ENCODE results near the gene TTC17. TPM values are rescaled to one million over a fixed set of nuclear protein-coding genes. Genes with fewer than 3 reads are reported as not detected.

Gene TTC17
- total RNA-seq, 1 donor from 2014 or later: 79.8 TPM

DNA sequence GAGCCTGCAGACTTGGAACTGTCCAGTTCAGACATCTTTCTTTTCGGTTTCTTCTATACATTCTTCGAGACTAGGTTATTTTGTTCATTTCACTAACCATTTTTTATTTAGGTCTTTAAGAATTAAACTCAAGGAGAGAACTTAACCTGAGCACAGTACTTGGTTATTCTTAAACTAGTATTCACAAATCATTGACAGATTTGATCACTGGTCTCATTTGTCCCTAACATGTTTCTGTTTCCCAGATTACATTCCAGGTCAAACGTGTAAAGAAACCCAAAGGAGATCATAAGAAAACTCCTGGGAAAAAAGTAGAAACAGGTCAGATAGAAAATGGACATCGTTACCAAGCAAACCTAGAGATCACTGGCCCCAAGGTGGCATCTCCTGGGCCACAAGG lies 85.1 kb downstream of the TTC17 start:
- Mint-ChIP-seq H3K27ac (ENCODE audit: unreplicated experiment) (no peak overlapping the region), H3K36me3 (ENCODE audit: low read depth, unreplicated experiment) (peaks cover 38% of the 10 kb centered on the region), H3K27me3 (ENCODE audit: unreplicated experiment) (peaks cover under 1% of the 10 kb centered on the region), H3K4me1 (ENCODE audit: unreplicated experiment) (peaks cover 4% of the 10 kb centered on the region), H3K4me3 (ENCODE audit: unreplicated experiment) (no peak overlapping the region), H3K9me3 (ENCODE audit: unreplicated experiment) (no peaks in the 10 kb centered on the region)
- TF ChIP-seq, protein P1, sequence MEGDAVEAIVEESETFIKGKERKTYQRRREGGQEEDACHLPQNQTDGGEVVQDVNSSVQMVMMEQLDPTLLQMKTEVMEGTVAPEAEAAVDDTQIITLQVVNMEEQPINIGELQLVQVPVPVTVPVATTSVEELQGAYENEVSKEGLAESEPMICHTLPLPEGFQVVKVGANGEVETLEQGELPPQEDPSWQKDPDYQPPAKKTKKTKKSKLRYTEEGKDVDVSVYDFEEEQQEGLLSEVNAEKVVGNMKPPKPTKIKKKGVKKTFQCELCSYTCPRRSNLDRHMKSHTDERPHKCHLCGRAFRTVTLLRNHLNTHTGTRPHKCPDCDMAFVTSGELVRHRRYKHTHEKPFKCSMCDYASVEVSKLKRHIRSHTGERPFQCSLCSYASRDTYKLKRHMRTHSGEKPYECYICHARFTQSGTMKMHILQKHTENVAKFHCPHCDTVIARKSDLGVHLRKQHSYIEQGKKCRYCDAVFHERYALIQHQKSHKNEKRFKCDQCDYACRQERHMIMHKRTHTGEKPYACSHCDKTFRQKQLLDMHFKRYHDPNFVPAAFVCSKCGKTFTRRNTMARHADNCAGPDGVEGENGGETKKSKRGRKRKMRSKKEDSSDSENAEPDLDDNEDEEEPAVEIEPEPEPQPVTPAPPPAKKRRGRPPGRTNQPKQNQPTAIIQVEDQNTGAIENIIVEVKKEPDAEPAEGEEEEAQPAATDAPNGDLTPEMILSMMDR (IDR thresholded peaks at IDR 0.05; ENCODE audit: unreplicated experiment): no peak
- no peak for DNase-seq (ENCODE audit: low spot score)

DNA sequence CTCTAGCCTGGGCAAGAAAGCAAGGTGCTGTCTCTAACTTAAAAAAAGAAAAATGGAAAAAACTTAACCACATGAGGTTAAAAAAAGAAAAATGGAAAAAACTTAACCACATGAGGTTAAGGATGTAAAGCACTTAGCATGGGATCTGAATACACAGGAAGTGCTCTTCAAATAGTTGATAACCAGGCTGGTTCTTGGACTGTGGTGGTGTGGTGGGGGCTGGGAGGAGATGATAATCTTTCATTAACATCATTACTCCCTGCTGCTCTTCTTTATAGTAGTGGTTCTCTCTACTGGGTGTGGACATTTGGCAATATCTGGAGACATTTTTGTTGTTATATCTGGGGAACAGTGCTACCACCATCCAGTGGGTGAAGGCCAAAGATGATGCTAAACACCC lies 88.4 kb downstream of the TTC17 start:
- H3K4me1 Mint-ChIP-seq (ENCODE audit: unreplicated experiment): peaks cover 4% of the 10 kb centered on the region

DNA sequence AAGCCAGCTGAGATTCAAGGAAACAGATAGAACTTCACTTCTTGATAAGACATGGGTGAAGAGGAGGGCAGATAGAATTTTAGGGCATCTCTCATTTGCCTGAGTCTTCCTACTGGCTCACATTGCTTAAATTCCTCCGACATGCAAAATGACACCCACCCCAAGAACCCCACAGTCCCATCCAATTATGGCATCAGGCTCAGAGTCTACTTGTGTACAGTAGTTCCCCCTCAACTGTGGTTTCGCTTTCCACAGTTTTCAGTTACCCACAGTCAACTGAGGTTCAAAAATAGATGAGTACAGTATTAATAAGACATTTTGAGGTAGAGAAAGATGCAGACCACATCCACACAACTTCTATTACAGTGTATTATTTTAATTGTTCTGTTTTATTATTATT lies 99.8 kb downstream of the TTC17 start:
- H3K27me3 Mint-ChIP-seq (ENCODE audit: unreplicated experiment): no peaks in the 10 kb centered on the region
- no peak for DNase-seq (ENCODE audit: low spot score)
- H3K4me1 Mint-ChIP-seq (ENCODE audit: unreplicated experiment): no peaks in the 10 kb centered on the region
- H3K36me3 Mint-ChIP-seq (ENCODE audit: low read depth, unreplicated experiment): peaks cover 35% of the 10 kb centered on the region
- H3K27ac Mint-ChIP-seq (ENCODE audit: unreplicated experiment): no peak overlapping the region
- no peak overlapping the region for H3K4me3 Mint-ChIP-seq (ENCODE audit: unreplicated experiment)
- no peaks in the 10 kb centered on the region for H3K9me3 Mint-ChIP-seq (ENCODE audit: unreplicated experiment)
- TF ChIP-seq, protein P1 (IDR thresholded peaks at IDR 0.05; ENCODE audit: unreplicated experiment): no peak

More for the DNA sequence above, 88.4 kb downstream of the TTC17 start:
- TF ChIP-seq, protein P1 (IDR thresholded peaks at IDR 0.05; ENCODE audit: unreplicated experiment): no peak
- DNase-seq (ENCODE audit: low spot score): no peak
- Mint-ChIP-seq H3K4me3 (ENCODE audit: unreplicated experiment) (no peak overlapping the region), H3K9me3 (ENCODE audit: unreplicated experiment) (no peaks in the 10 kb centered on the region), H3K36me3 (ENCODE audit: low read depth, unreplicated experiment) (peaks cover 47% of the 10 kb centered on the region), H3K27me3 (ENCODE audit: unreplicated experiment) (peaks cover 2% of the 10 kb centered on the region), H3K27ac (ENCODE audit: unreplicated experiment) (no peak overlapping the region)

DNA sequence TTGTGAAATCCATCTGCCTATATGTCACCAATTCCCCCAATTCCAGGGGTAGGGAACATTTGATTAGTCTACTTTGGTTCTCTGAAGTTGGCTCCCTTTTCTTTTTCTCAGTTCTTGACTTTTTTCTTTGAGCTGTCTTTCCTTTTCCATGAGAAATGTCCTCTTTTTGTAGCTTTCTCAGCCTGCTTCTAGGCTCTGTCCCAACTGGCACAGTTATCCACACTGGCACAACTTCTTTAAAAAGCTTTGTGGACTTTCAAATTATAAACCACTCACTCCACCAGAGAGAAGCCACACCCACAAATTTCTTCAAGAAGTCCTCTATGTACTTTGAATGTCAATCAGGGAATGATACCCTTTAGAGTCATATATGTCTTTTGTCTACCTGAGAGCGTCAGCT lies 100.5 kb downstream of the TTC17 start:
- Mint-ChIP-seq H3K36me3 (ENCODE audit: low read depth, unreplicated experiment) (peaks cover 38% of the 10 kb centered on the region), H3K27me3 (ENCODE audit: unreplicated experiment) (no peaks in the 10 kb centered on the region), H3K4me3 (ENCODE audit: unreplicated experiment) (no peak overlapping the region), H3K9me3 (ENCODE audit: unreplicated experiment) (no peaks in the 10 kb centered on the region), H3K27ac (ENCODE audit: unreplicated experiment) (no peak overlapping the region), H3K4me1 (ENCODE audit: unreplicated experiment) (no peaks in the 10 kb centered on the region)
- no peak for DNase-seq (ENCODE audit: low spot score)
- TF ChIP-seq, protein P1 (IDR thresholded peaks at IDR 0.05; ENCODE audit: unreplicated experiment): no peak

DNA sequence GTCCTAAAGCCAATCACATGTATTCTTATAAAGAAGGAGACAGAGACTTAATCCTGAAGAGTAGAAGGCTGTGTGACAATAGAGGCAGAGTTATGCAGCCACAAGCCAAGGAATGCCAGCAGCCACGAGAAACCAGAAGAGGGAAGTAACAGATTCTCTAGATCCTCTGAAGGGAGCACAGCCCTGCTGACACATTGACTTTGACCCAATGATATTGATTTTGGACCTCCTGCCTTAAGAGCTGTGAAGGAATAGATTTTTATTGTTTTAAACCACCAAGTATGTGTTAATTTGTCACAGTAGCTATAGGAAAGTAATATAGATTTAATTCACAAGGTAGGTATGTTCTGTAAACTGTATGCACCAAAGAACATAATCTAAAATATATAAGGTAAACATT lies 103.6 kb downstream of the TTC17 start:
- H3K27ac Mint-ChIP-seq (ENCODE audit: unreplicated experiment): no peak overlapping the region
- no peak overlapping the region for H3K4me3 Mint-ChIP-seq (ENCODE audit: unreplicated experiment)
- TF ChIP-seq, protein P1 (IDR thresholded peaks at IDR 0.05; ENCODE audit: unreplicated experiment): no peak
- no peaks in the 10 kb centered on the region for H3K4me1 Mint-ChIP-seq (ENCODE audit: unreplicated experiment)
- no peaks in the 10 kb centered on the region for H3K9me3 Mint-ChIP-seq (ENCODE audit: unreplicated experiment)
- no peak for DNase-seq (ENCODE audit: low spot score)
- H3K27me3 Mint-ChIP-seq (ENCODE audit: unreplicated experiment): no peaks in the 10 kb centered on the region
- peaks cover 68% of the 10 kb centered on the region for H3K36me3 Mint-ChIP-seq (ENCODE audit: low read depth, unreplicated experiment)

Data from endothelial cell (in vitro differentiated cells).